H9 (cell line): ENCODE data around the gene FOSL2. TPM values are rescaled to one million over a fixed set of nuclear protein-coding genes. Genes with fewer than 3 reads are reported as not detected.

Source experiments
- DNase-seq: peaks from one replicate; pipeline ENCODE4 v3.0.0-alpha.2; 2017
- H2AFZ ChIP-seq: one replicate; pipeline ENCODE4 v1.6.1; 2013; ENCODE audit warnings: mild to moderate bottlenecking, low read length, control low read depth, moderate library complexity
- H2AK5ac ChIP-seq: 2 replicates; pipeline ENCODE4 v1.6.1; 2013; ENCODE audit warnings: low read length, control low read depth, mixed read lengths; ENCODE audit not compliant: insufficient read length
- H2BK120ac ChIP-seq: one replicate; pipeline ENCODE4 v1.6.1; 2013; ENCODE audit warnings: low read depth, mild to moderate bottlenecking, low read length, control low read depth, inconsistent platforms; ENCODE audit not compliant: poor library complexity, severe bottlenecking
- H2BK12ac ChIP-seq: 2 replicates; pipeline ENCODE4 v1.6.1; 2013; ENCODE audit warnings: low read length, control low read depth, mixed read lengths, low read depth; ENCODE audit not compliant: insufficient read length
- H2BK15ac ChIP-seq: 2 replicates; pipeline ENCODE4 v1.6.1; 2013; ENCODE audit warnings: low read depth, low read length, control low read depth
- H2BK20ac ChIP-seq: one replicate; pipeline ENCODE4 v1.6.1; 2013; ENCODE audit warnings: low read depth, mild to moderate bottlenecking, low read length, control low read depth, inconsistent platforms; ENCODE audit not compliant: poor library complexity, severe bottlenecking
- H2BK5ac ChIP-seq: 2 replicates; pipeline ENCODE4 v1.6.1; 2013; ENCODE audit warnings: low read length, control low read depth, mixed read lengths; ENCODE audit not compliant: insufficient read length
- H3K14ac ChIP-seq: 2 replicates; pipeline ENCODE4 v1.6.1; 2013; ENCODE audit warnings: low read length, control low read depth; ENCODE audit not compliant: insufficient read depth
- H3K18ac ChIP-seq: 2 replicates; pipeline ENCODE4 v1.6.1; 2013; ENCODE audit warnings: low read depth, mild to moderate bottlenecking, mixed read lengths, low read length, control low read depth; ENCODE audit not compliant: insufficient read length
- H3K23ac ChIP-seq: 2 replicates; pipeline ENCODE4 v1.6.1; 2013; ENCODE audit warnings: low read length, control low read depth, mixed read lengths, low read depth; ENCODE audit not compliant: insufficient read length
- H3K23me2 ChIP-seq: 2 replicates; pipeline ENCODE4 v1.6.1; 2013; ENCODE audit warnings: low read depth, mild to moderate bottlenecking, mixed read lengths, low read length, control low read depth; ENCODE audit not compliant: insufficient read length, poor library complexity, severe bottlenecking
- H3K27ac ChIP-seq: 2 replicates; pipeline ENCODE4 v1.5.1; 2013; ENCODE audit warnings: low read length, control low read depth, mixed read lengths, low read depth; ENCODE audit not compliant: insufficient read length
- H3K27me3 ChIP-seq: 2 replicates; pipeline ENCODE4 v1.6.1; 2013; ENCODE audit warnings: low read length, control low read depth, inconsistent platforms; ENCODE audit not compliant: insufficient read depth
- H3K4ac ChIP-seq: 2 replicates; pipeline ENCODE4 v1.6.1; 2013; ENCODE audit warnings: low read depth, mild to moderate bottlenecking, control low read depth, inconsistent platforms, low read length, moderate library complexity
- H3K4me1 ChIP-seq: 2 replicates; pipeline ENCODE4 v1.6.1; 2013; ENCODE audit warnings: low read length, control low read depth, inconsistent platforms; ENCODE audit not compliant: insufficient read depth
- H3K4me2 ChIP-seq: 2 replicates; pipeline ENCODE4 v1.6.1; 2013; ENCODE audit warnings: low read length, control low read depth, mixed read lengths; ENCODE audit not compliant: insufficient read length, insufficient read depth
- H3K56ac ChIP-seq: 2 replicates; pipeline ENCODE4 v1.6.1; 2013; ENCODE audit warnings: low read depth, mild to moderate bottlenecking, mixed read lengths, low read length, control low read depth; ENCODE audit not compliant: insufficient read length
- H3K79me1 ChIP-seq: 2 replicates; pipeline ENCODE4 v1.6.1; 2013; ENCODE audit warnings: low read depth, mild to moderate bottlenecking, moderate library complexity, low read length, control low read depth, inconsistent platforms; ENCODE audit not compliant: insufficient read depth, poor library complexity, severe bottlenecking
- H3K79me2 ChIP-seq: 2 replicates; pipeline ENCODE4 v1.6.1; 2013; ENCODE audit warnings: low read length, control low read depth, inconsistent platforms; ENCODE audit not compliant: insufficient read depth
- H3K9ac ChIP-seq: 2 replicates; pipeline ENCODE4 v1.6.1; 2013; ENCODE audit warnings: low read length, control low read depth, mixed read lengths; ENCODE audit not compliant: insufficient read length; ENCODE audit errors: extremely low read depth
- H3K9me3 ChIP-seq: one replicate; pipeline ENCODE4 v1.6.1; 2013; ENCODE audit warnings: low read depth, low read length, inconsistent platforms; ENCODE audit not compliant: control insufficient read depth
- H3T11ph ChIP-seq: one replicate; pipeline ENCODE4 v1.6.1; 2013; ENCODE audit warnings: mild to moderate bottlenecking, low read length, control low read depth, inconsistent platforms
- H4K20me1 ChIP-seq: one replicate; pipeline ENCODE4 v1.6.1; 2013; ENCODE audit not compliant: control insufficient read depth, insufficient read length, insufficient read depth
- H4K5ac ChIP-seq: 2 replicates; pipeline ENCODE4 v1.6.1; 2013; ENCODE audit warnings: low read depth, mild to moderate bottlenecking, mixed read lengths, low read length, control low read depth; ENCODE audit not compliant: insufficient read length
- H4K8ac ChIP-seq: replicated peaks from 2 replicates; pipeline ENCODE4 v1.6.1; 2013; ENCODE audit warnings: low read length, control low read depth, mixed read lengths, low read depth; ENCODE audit not compliant: insufficient read length
- H4K91ac ChIP-seq: 2 replicates; pipeline ENCODE4 v1.6.1; 2013; ENCODE audit warnings: low read depth, mild to moderate bottlenecking, moderate library complexity, mixed read lengths, low read length, control low read depth; ENCODE audit not compliant: insufficient read length
- H3K27ac Mint-ChIP-seq, 3 experiments: 2 replicates in 2 of 3; 3 replicates in 1 of 3; pipeline ENCODE4 v1.8.0; 2020 to 2021; ENCODE audit warnings: mixed read lengths in 3 of 3, mild to moderate bottlenecking in 1 of 3, moderate library complexity in 1 of 3
- H3K27me3 Mint-ChIP-seq: 2 replicates; pipeline ENCODE4 v1.8.0; 2021; ENCODE audit warnings: low read depth, mild to moderate bottlenecking, moderate library complexity, mixed read lengths
- H3K36me3 Mint-ChIP-seq, 3 experiments: 2 replicates in 2 of 3; 3 replicates in 1 of 3; pipeline ENCODE4 v1.8.0; 2020 to 2021; ENCODE audit warnings: low read depth in 3 of 3, mixed read lengths in 3 of 3; ENCODE audit not compliant: insufficient read depth in 1 of 3
- H3K4me1 Mint-ChIP-seq, 2 experiments: 2 replicates each; pipeline ENCODE4 v1.8.0; 2020; ENCODE audit warnings: mixed read lengths in 2 of 2
- H3K4me3 Mint-ChIP-seq, 2 experiments: 2 replicates in 1 of 2; 3 replicates in 1 of 2; pipeline ENCODE4 v1.8.0; 2020 to 2021; ENCODE audit warnings: mild to moderate bottlenecking in 2 of 2, mixed read lengths in 2 of 2, moderate library complexity in 1 of 2
- H3K9me3 Mint-ChIP-seq, 2 experiments: 2 replicates in 1 of 2; 3 replicates in 1 of 2; pipeline ENCODE4 v1.8.0; 2020; ENCODE audit warnings: mild to moderate bottlenecking in 2 of 2, mixed read lengths in 2 of 2, moderate library complexity in 1 of 2
- WGBS: extraction: QIAGEN DNeasy Blood & Tissue Kit; methylation state at CpG from one replicate; pipeline ENCODE4 v1.1.7; 2013; ENCODE audit warnings: missing lambda C conversion rate, low lambda C conversion rate, mixed read lengths; ENCODE audit not compliant: insufficient read length; ENCODE audit errors: extremely low coverage; 5-methylcytosine and 5-hydroxymethylcytosine counted together
- total RNA-seq: library from RNA; stranded (reverse); gene quantifications from 2 replicates; pipeline ENCODE4 v1.2.1, GENCODE V29; 2021
- TF ChIP-seq, protein P1 (sequence below): fragments of 200-600 bp; sonication (generic); conservative IDR thresholded peaks from 3 replicates; pipeline ENCODE4 v1.8.0; 2021; ENCODE audit warnings: antibody characterized with exemption, mild to moderate bottlenecking

Gene FOSL2
- total RNA-seq, 1 experiment from 2014 or later, result 7.4 TPM

DNA sequence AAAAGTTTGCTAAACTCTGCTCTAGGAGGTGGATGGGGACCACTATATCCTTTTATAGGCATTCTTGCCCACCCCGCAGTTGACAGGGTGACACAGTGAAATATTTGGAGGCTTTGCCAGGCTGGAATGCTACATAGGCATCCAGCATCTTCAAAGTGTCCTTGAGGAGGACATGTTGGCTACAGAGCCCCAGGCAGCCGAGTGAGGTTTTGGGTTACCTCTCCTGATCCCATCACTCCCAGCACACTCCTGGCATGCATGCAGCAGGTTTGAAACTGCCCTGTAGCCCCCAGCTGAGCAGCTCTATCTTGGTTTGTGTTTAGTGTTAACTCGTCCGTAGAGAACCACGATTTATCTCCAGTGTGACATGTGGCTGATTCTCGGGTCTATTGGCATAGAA is 7.3 kb downstream of the FOSL2 start:
- TF ChIP-seq, protein P1, sequence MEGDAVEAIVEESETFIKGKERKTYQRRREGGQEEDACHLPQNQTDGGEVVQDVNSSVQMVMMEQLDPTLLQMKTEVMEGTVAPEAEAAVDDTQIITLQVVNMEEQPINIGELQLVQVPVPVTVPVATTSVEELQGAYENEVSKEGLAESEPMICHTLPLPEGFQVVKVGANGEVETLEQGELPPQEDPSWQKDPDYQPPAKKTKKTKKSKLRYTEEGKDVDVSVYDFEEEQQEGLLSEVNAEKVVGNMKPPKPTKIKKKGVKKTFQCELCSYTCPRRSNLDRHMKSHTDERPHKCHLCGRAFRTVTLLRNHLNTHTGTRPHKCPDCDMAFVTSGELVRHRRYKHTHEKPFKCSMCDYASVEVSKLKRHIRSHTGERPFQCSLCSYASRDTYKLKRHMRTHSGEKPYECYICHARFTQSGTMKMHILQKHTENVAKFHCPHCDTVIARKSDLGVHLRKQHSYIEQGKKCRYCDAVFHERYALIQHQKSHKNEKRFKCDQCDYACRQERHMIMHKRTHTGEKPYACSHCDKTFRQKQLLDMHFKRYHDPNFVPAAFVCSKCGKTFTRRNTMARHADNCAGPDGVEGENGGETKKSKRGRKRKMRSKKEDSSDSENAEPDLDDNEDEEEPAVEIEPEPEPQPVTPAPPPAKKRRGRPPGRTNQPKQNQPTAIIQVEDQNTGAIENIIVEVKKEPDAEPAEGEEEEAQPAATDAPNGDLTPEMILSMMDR, result no peak

More for the DNA sequence above, 7.3 kb downstream of the FOSL2 start:
- no CpG with 5 or more reads among the region's 6 CpGs for WGBS
- Histone ChIP-seq H3K18ac (no peak overlapping the region), H3K14ac (no peak overlapping the region), H3T11ph (no peak overlapping the region), H2BK5ac (no peak overlapping the region), H3K4me2 (no peak overlapping the region), H4K20me1 (no peaks in the 10 kb centered on the region), H2BK20ac (no peak overlapping the region), H4K8ac (no peak overlapping the region), H3K56ac (no peak overlapping the region), H3K79me1 (no peaks in the 10 kb centered on the region), H4K5ac (no peak overlapping the region), H3K4me1 (no peaks in the 10 kb centered on the region), H2BK120ac (no peak overlapping the region), H2BK12ac (no peak overlapping the region), H3K27ac (no peak overlapping the region), H2AK5ac (no peak overlapping the region), H3K9ac (no peak overlapping the region), H3K79me2 (no peaks in the 10 kb centered on the region), H3K9me3 (no peaks in the 10 kb centered on the region), H3K4ac (no peak overlapping the region), H4K91ac (no peak overlapping the region), H3K23me2 (no peaks in the 10 kb centered on the region), H2AFZ (no peak overlapping the region), H2BK15ac (no peak overlapping the region), H3K27me3 (peaks cover 7% of the 10 kb centered on the region; the same call in 1 of the 2 replicates), H3K23ac (no peak overlapping the region)
- Mint-ChIP-seq H3K9me3 (no peaks in the 10 kb centered on the region), H3K4me1 (peaks cover 10 to 12% of the 10 kb centered on the region in 2 experiments), H3K27me3 (no peaks in the 10 kb centered on the region), H3K4me3 (no peak overlapping the region), H3K27ac (no peak overlapping the region; a peak in 1 of 7 replicates), H3K36me3 (no peaks in the 10 kb centered on the region)
- DNase-seq, result no peak
